ENCODE data around the gene DHCR24.

The DHCR24 gene

DNA sequence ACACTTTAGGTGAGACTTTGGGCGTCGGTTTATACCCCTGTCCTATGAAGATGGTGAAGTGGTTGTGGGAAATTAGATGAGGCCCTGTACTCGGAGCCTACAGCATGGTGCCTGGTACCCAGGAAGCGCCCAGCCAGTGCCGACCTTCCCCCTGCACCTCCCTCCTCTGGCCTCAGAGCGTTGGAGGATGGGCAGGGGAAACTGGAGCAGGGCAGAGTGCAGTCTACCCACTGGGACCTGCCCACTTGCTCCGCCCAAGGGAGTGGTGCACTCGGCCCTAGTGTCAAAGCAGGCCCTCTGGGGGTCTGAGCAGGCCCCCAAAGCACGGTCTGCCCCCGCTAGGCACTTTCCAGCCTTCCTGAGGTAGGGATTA, 72.9 kb downstream of the DHCR24 start:
- no peak for DNase-seq

DNA sequence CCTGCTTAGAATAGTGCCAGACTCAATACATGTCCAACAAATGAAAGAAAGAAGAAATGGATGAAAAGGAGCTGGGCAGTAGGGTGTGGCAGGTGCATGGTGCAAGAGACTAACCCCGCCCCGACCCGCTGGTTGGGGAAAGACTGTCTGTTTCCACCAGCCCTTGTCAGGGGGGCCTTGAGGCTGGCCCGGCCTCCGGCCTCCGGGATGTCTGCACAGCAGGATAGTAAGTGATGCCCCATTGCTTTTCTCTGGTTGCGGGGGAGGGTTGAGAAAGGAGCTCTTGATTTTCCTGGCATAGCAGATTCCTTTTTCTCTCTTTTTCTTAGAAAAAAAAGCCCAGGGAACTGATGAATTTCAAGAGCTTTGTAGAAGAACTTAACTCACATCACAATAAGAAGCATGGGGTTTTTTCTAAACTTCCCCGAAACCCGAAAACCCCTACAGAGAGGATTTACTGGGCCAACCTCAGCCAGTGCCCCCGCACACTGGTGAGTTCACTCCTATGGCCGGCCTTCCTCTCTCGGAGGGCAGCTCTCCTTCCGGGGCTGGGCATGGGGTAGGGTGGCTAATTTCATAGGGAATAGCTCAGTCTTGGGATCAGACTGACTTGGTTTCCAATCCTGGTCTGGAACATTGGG, 73.4 kb downstream of the DHCR24 start:
- no peak for DNase-seq

GRCh38 chr1:54812801-54813484, 74.1 kb downstream of the DHCR24 start:
- DNase-seq, result no peak

GRCh38 chr1:54811739-54812655, 75.0 kb downstream of the DHCR24 start:
- DNase-seq, result no peak

DNA sequence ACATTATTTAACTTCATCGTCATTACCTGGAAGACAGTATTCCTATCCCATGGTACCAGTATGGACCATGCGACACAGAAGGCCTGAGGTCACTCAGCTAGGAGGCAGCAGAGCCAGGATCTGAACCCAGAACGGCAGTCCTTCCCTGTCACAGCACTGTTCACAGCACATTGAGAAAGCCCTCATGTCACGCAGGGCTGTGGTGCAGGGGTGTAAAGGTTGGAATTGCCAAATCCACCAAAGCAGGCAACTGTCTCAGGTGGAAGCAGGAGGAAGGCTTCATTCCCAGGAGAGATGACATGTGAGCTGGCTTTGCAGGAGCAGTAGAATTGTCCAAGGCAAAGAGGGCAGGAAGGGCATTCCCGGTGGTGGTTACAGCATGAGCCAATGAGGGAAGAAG, 75.9 kb downstream of the DHCR24 start:
- no peak for DNase-seq

GRCh38 chr1:54810153-54810942, 76.6 kb downstream of the DHCR24 start:
- peak; percentile 70 for DNase-seq

- no peak for DNase-seq
These were observed 77.4 kb downstream of the DHCR24 start for GRCh38 chr1:54809496-54810074.

DNA sequence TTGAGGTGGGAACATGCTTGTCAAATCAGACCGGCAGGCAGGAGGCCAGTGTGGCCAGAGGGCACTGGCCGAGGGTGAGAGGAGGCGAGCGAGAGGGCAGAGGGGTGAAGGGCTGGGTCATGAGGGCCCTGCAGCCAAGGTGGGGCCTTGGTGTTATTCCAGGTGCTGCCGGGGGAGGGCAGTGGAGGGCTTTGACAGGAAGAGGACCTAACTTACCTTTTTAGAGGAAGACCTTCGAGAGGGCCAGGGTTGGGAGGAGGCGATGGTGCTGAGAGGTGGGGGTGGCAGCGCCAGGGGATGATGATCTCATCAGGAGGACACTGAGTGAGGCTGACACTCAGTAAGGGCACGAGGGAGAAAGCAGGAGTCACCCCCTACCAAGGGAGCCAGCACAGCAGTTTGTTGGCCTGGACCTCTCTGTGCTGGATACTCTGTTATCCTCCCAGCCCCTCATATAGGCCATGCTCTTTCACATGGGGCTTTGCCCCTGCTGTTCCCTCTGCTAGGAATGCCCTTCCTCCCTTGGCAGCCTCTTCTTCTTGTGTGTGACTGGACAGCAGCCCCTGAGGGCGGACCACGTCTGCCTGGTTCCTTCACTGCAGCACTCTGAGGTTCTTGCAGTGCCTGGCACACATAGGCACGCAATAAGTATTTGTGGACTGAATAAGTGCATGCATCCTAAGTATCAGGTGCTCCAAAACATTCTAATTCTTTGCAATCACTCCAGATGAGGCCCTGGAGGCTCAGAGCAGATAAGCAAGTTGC, 78.4 kb downstream of the DHCR24 start:
- DNase-seq, result no peak

DNA sequence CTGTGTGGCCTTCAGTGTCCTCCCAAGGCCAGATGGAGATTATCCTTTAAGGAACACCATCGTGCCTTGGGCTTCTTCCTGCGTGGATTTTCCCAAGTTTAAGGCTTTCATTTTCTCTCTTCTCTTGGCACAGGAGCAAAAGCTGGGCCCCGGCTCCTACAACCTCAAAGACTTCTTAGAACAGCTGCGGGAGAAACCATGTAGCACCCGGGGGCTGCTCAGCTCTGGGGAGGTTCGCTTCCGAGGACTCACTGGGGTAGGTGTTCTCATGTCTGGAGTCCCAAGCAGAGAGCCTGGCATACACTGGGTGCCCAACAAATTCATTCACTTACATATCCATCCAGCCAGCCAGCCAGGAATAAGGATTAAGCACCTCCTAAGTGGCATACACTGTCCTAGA, 79.2 kb downstream of the DHCR24 start:
- DNase-seq, result no peak

GRCh38 chr1:54806931-54807611, 79.9 kb downstream of the DHCR24 start:
- DNase-seq, result peak; percentile 64

DNA sequence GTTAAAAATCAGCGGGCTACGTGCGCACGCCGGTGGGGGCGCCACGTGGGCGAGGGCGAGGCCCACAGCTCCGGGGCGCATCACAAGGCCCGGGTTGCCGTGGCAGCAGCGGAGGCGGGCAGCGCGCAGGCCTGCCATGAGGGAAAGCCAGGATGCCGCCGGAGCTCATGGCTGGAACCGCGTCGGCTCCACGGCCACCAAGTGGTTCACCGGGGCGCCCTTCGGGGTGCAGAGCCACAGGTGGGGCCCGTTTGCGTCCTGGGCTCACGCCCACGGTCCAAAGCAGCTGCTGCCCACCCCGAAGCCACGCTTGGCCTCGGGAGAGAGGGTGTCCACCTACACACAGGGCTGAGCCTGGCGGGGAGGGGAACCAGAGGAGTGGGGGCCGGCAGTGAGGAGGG, 81.0 kb downstream of the DHCR24 start:
- DNase-seq, result no peak

DNA sequence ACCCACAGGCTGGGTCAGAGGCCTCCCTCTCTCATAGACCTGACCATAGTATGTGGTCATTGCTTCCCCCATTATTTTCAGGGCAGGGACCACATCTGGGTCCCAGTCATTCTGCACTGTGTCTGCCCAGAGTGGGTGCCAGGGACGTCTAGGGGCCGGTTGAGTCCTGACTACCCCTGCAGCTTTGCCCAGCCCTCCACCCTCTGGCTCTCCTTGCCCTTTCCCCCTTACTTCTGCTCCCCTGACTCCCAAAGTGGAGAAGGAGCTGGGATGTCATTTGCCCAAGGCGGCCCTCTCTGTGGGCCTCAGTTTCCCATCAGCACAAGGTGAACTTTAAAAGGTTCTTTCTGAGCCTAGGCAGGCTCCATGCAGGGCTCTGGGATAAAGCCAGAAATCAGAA, 81.5 kb downstream of the DHCR24 start:
- no peak for DNase-seq

- DNase-seq, result no peak
These were observed 82.4 kb downstream of the DHCR24 start for GRCh38 chr1:54804471-54805132.

DNA sequence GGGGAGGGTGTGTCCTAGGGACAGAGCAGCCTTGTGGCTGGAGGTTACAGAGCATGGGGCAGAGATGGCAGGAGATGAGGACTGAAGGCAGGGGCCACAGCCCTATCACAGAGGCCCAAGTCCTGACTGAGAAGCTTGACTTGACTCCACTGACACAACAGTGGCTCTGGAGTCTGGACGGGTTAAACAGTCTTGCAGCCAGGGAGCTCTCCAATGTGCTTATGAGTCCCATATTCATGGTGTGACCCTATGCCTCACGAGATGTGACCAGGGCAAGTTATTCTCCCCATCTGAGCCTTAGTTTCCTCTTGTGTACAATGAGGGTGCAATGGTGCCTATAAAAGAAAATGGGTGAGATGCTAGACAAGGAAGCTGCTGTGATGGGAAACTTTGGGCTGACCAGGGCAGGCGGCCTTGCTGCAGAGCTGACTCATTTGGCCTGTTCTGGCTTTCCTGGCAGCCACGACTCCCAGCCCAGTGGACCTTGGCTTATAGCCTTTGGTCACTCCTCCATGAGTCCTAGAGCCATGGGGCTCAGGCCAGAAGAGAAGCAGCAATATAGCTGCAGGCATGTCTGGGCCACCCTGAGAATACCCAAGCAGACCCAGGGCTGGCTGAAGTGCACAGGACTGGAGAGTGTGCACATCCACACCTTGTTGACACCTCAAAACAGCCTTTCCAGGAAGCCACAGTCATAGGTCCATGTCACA, 83.1 kb downstream of the DHCR24 start:
- no peak for DNase-seq

DNA sequence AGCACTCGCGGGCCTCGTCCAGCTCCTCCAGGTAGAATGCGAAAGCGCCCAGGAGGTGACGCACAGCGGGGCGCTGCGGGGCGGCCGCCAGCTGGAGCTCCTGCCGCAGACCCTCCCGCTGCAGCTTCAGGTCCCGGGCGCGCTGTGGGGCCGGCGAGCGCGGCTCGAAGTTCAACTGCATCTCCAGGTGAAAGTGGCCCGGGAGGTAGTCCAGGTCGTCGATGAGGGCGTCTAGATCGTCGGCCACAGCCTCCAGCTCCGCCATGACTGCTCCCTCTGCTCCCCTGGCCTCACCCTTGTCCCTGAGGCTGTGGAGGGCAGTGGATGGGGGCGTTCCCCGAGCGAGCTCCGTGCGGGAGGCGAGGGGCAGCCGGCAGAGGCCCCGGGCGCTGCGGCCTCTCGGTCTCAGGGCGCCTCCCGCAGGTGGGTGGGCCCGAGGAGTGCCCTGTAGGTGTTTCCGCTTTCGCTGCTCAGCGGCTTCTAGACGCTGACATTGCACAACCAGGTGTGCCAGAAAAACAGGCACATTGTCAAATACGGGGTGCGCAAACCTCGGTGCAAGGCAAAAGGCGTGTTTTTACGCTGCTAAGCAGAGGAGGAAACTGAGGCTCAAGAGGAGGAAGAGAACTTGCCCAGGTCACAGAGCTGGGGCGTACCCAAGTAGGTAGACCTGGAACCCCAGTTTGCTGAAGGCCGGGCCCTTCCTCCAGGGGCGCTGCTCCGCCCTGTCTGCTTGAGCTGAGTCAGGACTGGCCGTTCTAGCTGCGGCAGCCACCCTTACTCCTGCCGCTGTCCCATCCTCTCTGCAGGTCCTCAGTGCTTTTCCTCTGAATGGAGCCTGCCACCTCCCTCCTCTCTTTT, 85.9 kb downstream of the DHCR24 start, which contains the start of gene TTC22:
TTC22 (minus strand) TSS at position 425 of the 861 bp plus-strand sequence; CDS start at position 265, 160 bp downstream.
- DNase-seq, result peak; percentile 71

- DNase-seq, result no peak
These were observed 86.7 kb downstream of the DHCR24 start for GRCh38 chr1:54800041-54800898.

All from CD4-positive, alpha-beta T cell treated with Interleukin-17A for 1 hour (primary cell).